ENCODE measurements around the gene CNOT8. TPM values are rescaled to one million over a fixed set of nuclear protein-coding genes. Genes with fewer than 3 reads are reported as not detected.

Gene CNOT8
- total RNA-seq, 2 experiments from 2014 or later, result 125 to 133 TPM

DNA sequence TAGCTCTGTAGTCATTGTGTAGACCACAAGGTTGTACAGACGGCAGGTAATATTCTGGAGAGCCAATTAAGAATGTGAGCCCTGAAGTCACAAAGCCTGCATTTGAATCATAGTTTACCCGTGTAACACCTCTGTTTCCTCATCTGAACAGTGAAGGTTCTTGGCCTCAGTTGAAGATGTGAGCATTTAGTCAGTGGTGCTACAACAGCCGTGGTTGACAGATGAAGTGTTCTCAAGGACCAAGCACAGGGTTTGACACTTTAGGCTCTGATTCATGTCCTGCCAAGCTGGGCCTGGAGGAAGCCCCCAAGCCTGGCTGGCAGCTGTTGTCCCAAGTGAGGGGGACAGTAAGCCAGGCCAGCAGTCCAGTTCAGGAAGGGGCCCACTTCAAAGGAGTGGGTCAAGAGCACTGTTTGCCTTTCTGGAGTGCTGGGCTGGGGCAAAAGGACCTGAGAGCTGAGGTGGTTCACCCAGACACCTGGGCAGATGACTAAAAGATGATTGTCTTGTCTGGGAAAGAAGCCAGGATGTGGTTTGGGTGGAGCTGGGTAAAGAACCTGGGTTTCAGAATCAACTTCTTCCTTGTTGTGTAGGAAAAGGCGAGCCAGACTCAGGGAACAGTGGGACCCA is 28.7 kb upstream of the CNOT8 start:
- Histone ChIP-seq H3K4me3 (ENCODE audit: low read length) (peak overlapping the region; percentile 6), H3K36me3 (ENCODE audit: insufficient read depth, low read length) (peaks cover 3% of the 10 kb centered on the region), H3K27me3 (ENCODE audit: control insufficient read depth in 1 of 2, insufficient read depth in 2 of 2, low read length in 2 of 2) (no peaks in the 10 kb centered on the region), H3K27ac (ENCODE audit: low read depth in 1 of 2, low read length in 2 of 2) (peak overlapping the region; percentile 63 to 82), H3K9me3 (ENCODE audit: control insufficient read depth in 1 of 2, insufficient read depth in 1 of 2, low read length in 2 of 2) (no peaks in the 10 kb centered on the region), H3K4me1 (ENCODE audit: insufficient read depth, low read length) (peaks cover 37% of the 10 kb centered on the region)
- peaks cover 56% of the 10 kb centered on the region for H3K4me1 Mint-ChIP-seq (ENCODE audit: low read depth)
- no peaks in the 10 kb centered on the region for H3K36me3 Mint-ChIP-seq (ENCODE audit: low read depth)
- intact Hi-C loops (cut with DNase I, micrococcal nuclease), result no loop called here
- ChIA-PET POLR2A (interaction anchor here (0.8 to 2.5 kb wide), 6 partner anchors 27 to 72 kb away, joined by 3 to 16 read pairs (median 5); partner anchors contain the start of gene CNOT8), CTCF (interaction anchor here (0.8 to 1.3 kb wide), 2 partner anchors 17 to 179 kb away, joined by 3 read pairs; no protein-coding TSS in a partner anchor)
- no peaks in the 10 kb centered on the region for H3K27me3 Mint-ChIP-seq
- H3K27ac Mint-ChIP-seq, result peak overlapping the region; percentile 93
- no peaks in the 10 kb centered on the region for H3K9me3 Mint-ChIP-seq
- H3K4me3 Mint-ChIP-seq, result peak overlapping the region; percentile 68
- DNase-seq (peak in 12 of 14 experiments; percentile 6 to 70 (median 30)), ATAC-seq (ENCODE audit: poor library complexity) (peak; percentile 76)
- TF ChIP-seq, protein P1, sequence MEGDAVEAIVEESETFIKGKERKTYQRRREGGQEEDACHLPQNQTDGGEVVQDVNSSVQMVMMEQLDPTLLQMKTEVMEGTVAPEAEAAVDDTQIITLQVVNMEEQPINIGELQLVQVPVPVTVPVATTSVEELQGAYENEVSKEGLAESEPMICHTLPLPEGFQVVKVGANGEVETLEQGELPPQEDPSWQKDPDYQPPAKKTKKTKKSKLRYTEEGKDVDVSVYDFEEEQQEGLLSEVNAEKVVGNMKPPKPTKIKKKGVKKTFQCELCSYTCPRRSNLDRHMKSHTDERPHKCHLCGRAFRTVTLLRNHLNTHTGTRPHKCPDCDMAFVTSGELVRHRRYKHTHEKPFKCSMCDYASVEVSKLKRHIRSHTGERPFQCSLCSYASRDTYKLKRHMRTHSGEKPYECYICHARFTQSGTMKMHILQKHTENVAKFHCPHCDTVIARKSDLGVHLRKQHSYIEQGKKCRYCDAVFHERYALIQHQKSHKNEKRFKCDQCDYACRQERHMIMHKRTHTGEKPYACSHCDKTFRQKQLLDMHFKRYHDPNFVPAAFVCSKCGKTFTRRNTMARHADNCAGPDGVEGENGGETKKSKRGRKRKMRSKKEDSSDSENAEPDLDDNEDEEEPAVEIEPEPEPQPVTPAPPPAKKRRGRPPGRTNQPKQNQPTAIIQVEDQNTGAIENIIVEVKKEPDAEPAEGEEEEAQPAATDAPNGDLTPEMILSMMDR (IDR thresholded peaks at IDR 0.05), result no peak

DNA sequence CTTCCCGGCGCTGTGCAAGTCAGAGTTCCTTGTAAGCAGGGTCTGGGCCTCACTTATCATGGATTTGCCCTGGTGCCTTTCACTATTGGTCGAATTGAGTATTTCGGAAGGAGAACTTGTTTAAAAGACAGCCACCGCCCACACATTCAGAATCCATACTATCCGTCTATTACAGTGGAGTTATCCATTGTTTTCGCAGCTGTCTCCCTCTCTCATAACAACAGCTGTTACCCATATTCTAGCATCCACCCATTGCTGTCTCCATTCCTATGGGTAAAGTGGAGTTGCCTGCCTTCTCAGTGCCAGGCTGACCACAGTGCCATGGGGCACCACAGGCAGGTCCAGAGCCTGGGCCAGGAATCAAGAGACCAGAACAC is 28.2 kb upstream of the CNOT8 start:
- Histone ChIP-seq H3K27ac (ENCODE audit: low read depth in 1 of 2, low read length in 2 of 2) (peak overlapping the region in 1 of 2 donors; percentile 82), H3K36me3 (ENCODE audit: insufficient read depth, low read length) (peaks cover 3% of the 10 kb centered on the region), H3K27me3 (ENCODE audit: control insufficient read depth in 1 of 2, insufficient read depth in 2 of 2, low read length in 2 of 2) (no peaks in the 10 kb centered on the region), H3K4me3 (ENCODE audit: low read length) (no peak overlapping the region), H3K4me1 (ENCODE audit: insufficient read depth, low read length) (peaks cover 37% of the 10 kb centered on the region), H3K9me3 (ENCODE audit: control insufficient read depth in 1 of 2, insufficient read depth in 1 of 2, low read length in 2 of 2) (no peaks in the 10 kb centered on the region)
- ATAC-seq (ENCODE audit: poor library complexity), result no peak
- Mint-ChIP-seq H3K27me3 (no peaks in the 10 kb centered on the region), H3K4me1 (ENCODE audit: low read depth) (peaks cover 60% of the 10 kb centered on the region), H3K36me3 (ENCODE audit: low read depth) (no peaks in the 10 kb centered on the region), H3K9me3 (no peaks in the 10 kb centered on the region), H3K27ac (peak overlapping the region; percentile 93), H3K4me3 (peak overlapping the region; percentile 68)
- ChIA-PET POLR2A (interaction anchor here (0.7 to 2.5 kb wide), 5 partner anchors 27 to 72 kb away, joined by 3 to 16 read pairs (median 6); partner anchors contain the start of gene CNOT8), CTCF (interaction anchor here (0.8 to 1.3 kb wide), 2 partner anchors 17 to 180 kb away, joined by 3 read pairs; no protein-coding TSS in a partner anchor)
- no peak for DNase-seq
- intact Hi-C loops (cut with DNase I, micrococcal nuclease), result no loop called here
- TF ChIP-seq, protein P1 (IDR thresholded peaks at IDR 0.05), result no peak

DNA sequence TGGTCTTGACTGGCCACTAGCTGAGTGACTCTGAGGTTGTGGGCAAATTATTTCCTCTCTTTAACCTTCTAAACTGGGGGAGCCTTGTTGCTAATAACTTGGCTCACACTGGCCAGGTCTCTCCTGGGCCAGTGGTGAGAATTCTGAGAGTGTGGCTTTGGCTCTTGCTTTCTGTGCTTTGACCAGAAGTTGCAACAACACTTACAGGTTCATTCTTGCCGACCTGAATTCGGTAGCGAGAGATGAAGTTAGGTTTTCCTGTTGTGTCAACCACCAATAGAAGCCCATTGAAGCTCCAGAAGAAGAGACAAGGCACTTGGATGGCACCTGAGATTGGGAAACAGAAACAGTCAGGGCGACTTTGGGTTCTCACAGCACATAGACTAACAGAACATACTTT is 27.8 kb upstream of the CNOT8 start:
- peak overlapping the region; percentile 68 for H3K4me3 Mint-ChIP-seq

More for the DNA sequence above, 27.8 kb upstream of the CNOT8 start:
- TF ChIP-seq, protein P1 (IDR thresholded peaks at IDR 0.05), result no peak
- Mint-ChIP-seq H3K4me1 (ENCODE audit: low read depth) (peaks cover 59% of the 10 kb centered on the region), H3K27me3 (no peaks in the 10 kb centered on the region), H3K9me3 (no peaks in the 10 kb centered on the region), H3K27ac (peak overlapping the region; percentile 93), H3K36me3 (ENCODE audit: low read depth) (no peaks in the 10 kb centered on the region)
- ATAC-seq (ENCODE audit: poor library complexity), result no peak
- peaks cover 3% of the 10 kb centered on the region for H3K36me3 ChIP-seq (ENCODE audit: insufficient read depth, low read length)
- H3K27ac ChIP-seq (ENCODE audit: low read depth in 1 of 2, low read length in 2 of 2), result peak overlapping the region; percentile 34 to 82
- no peaks in the 10 kb centered on the region for H3K27me3 ChIP-seq (ENCODE audit: control insufficient read depth in 1 of 2, insufficient read depth in 2 of 2, low read length in 2 of 2)
- peaks cover 37% of the 10 kb centered on the region for H3K4me1 ChIP-seq (ENCODE audit: insufficient read depth, low read length)
- POLR2A ChIA-PET, result interaction anchor here (0.7 to 2.5 kb wide), 4 partner anchors 26 to 73 kb away, joined by 4 to 16 read pairs (median 6); partner anchors contain the start of gene CNOT8
- no peak overlapping the region for H3K4me3 ChIP-seq (ENCODE audit: low read length)
- H3K9me3 ChIP-seq (ENCODE audit: control insufficient read depth in 1 of 2, insufficient read depth in 1 of 2, low read length in 2 of 2), result no peaks in the 10 kb centered on the region
- no peak for DNase-seq
- CTCF ChIA-PET, result interaction anchor here (1.3 kb wide), 1 partner anchor 180 kb away, joined by 3 read pairs; no protein-coding TSS in a partner anchor
- intact Hi-C loops (cut with DNase I, micrococcal nuclease), result no loop called here

All from CD4-positive, alpha-beta T cell (primary cell).